Measurements from ENCODE around the gene SKIL. TPM values are rescaled to one million over a fixed set of nuclear protein-coding genes. Genes with fewer than 3 reads are reported as not detected.

SKIL gene
- total and polyA plus RNA-seq, 2 experiments from 2014 or later = 28.6 to 39.1 TPM

DNA sequence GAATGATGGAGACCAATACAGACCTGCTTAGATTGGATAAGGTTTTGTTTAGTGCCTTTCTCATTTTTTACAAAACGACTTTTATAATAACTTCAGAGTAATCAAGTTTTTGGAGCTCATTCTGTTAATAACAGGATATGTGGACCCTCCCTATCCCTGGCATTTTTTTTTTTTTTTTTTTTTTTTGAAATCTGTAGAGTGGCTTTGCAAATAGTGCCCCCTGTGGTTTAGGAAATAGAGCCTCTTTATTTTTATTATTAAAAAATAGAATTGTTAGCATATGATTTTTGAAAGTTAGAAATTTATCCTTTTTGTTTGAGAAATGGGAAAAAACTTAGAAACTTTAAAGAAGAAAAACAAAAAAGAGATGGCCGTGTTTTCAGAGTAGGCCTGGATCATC lies 11.4 kb downstream of the SKIL start:
- in situ Hi-C loops (cut with MboI) = no loop called here
- Histone ChIP-seq H4K20me1 (ENCODE audit: insufficient read depth) (no peaks in the 10 kb centered on the region), H3K27ac (no peak overlapping the region), H3F3A (ENCODE audit: insufficient read depth) (peaks cover 22% of the 10 kb centered on the region), H3K9ac (no peak overlapping the region), H3K4me3 (no peak overlapping the region), H3K9me3 (ENCODE audit: low read depth) (no peaks in the 10 kb centered on the region), H3K79me2 (ENCODE audit: insufficient read depth) (peaks cover 100% of the 10 kb centered on the region), H3K4me1 (ENCODE audit: insufficient read depth) (peaks cover 40% of the 10 kb centered on the region), H3K36me3 (ENCODE audit: low read depth) (peaks cover 17% of the 10 kb centered on the region), H3K9me2 (ENCODE audit: insufficient read depth) (no peaks in the 10 kb centered on the region), H2AFZ (no peak overlapping the region), H3K27me3 (replicated peaks; ENCODE audit: insufficient read depth) (no peaks in the 10 kb centered on the region), H3K4me2 (ENCODE audit: unreplicated experiment) (peak overlapping the region; percentile 2)
- DNase-seq = peak; percentile 40
- WGBS, 2 experiments (ENCODE audit: low coverage in 1 of 2, low lambda C conversion rate in 2 of 2, missing lambda C conversion rate in 2 of 2) = 65 to 67% methylated on average over 2 of the region's 2 CpGs
- no peak for TF ChIP-seq EZH2phosphoT487 (IDR thresholded peaks at IDR 0.05; ENCODE audit: insufficient read depth, low read depth)
- no peak for TF ChIP-seq EZH2 (IDR thresholded peaks at IDR 0.05; ENCODE audit: insufficient read depth, poor library complexity, severe bottlenecking)

DNA sequence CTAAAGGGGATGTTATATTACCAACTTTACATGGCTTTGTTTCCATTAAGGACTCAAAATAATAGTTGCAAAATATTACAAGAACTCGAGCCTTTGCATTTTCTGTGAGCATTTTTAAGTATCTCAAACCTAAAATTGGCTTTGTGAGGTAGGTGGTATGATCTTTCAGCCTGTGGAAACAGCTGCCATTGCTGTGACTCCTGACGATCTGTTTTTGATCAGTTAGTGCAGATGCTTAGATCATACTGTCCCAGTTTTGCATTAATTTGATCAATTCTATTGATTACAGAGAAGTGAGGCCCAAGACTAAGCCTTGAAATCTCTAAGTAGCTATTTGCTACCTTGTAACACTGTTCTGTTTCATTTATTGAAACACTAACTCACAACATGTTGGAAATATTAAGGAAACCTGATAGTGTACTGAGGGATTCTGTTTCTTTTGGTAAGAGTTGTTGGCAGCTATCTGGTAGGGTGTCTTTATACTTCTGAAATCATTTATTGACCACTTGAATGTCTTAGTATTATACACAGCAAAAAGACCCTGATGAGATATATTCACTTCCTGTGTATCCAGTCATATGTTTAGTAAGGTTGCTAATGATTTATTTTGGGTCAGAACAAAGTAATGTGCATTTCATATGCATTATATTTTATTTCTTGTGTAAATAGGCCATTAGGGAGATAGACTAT lies 14.8 kb downstream of the SKIL start:
- Histone ChIP-seq H3K36me3 (ENCODE audit: low read depth) (peaks cover 12% of the 10 kb centered on the region), H3K27ac (peak overlapping the region; percentile 22; the same call in 1 of the 2 replicates), H2AFZ (peak overlapping the region; percentile 36), H3K79me2 (ENCODE audit: insufficient read depth) (peaks cover 100% of the 10 kb centered on the region), H3K9ac (no peak overlapping the region), H3K4me3 (0 out of 2 replicates have a peak overlapping the region, but pooled peaks have one; percentile 13), H4K20me1 (ENCODE audit: insufficient read depth) (no peaks in the 10 kb centered on the region), H3K4me2 (ENCODE audit: unreplicated experiment) (peak overlapping the region; percentile 34), H3K9me3 (ENCODE audit: low read depth) (no peaks in the 10 kb centered on the region), H3K9me2 (ENCODE audit: insufficient read depth) (no peaks in the 10 kb centered on the region), H3F3A (ENCODE audit: insufficient read depth) (peaks cover 10% of the 10 kb centered on the region; the same call in 1 of the 2 replicates), H3K4me1 (ENCODE audit: insufficient read depth) (peaks cover 29% of the 10 kb centered on the region; the same call in 1 of the 2 replicates), H3K27me3 (replicated peaks; ENCODE audit: insufficient read depth) (no peaks in the 10 kb centered on the region)
- TF ChIP-seq EZH2phosphoT487 (IDR thresholded peaks at IDR 0.05; ENCODE audit: insufficient read depth, low read depth) (no peak), EZH2 (IDR thresholded peaks at IDR 0.05; ENCODE audit: insufficient read depth, poor library complexity, severe bottlenecking) (no peak)
- in situ Hi-C loops (cut with MboI) = no loop called here
- DNase-seq = no peak
- 45 to 51% methylated on average over 2 of the region's 2 CpGs for WGBS, 2 experiments (ENCODE audit: low coverage in 1 of 2, low lambda C conversion rate in 2 of 2, missing lambda C conversion rate in 2 of 2)

- Histone ChIP-seq H2AFZ (no peak overlapping the region), H4K20me1 (ENCODE audit: insufficient read depth) (no peaks in the 10 kb centered on the region), H3K4me1 (ENCODE audit: insufficient read depth) (peaks cover 10% of the 10 kb centered on the region), H3K9me2 (ENCODE audit: insufficient read depth) (no peaks in the 10 kb centered on the region), H3K9me3 (ENCODE audit: low read depth) (peaks cover 4% of the 10 kb centered on the region), H3K27ac (peak overlapping the region; percentile 26; the same call in 1 of the 2 replicates), H3K36me3 (ENCODE audit: low read depth) (peaks cover 64% of the 10 kb centered on the region), H3K4me2 (ENCODE audit: unreplicated experiment) (no peak overlapping the region), H3F3A (ENCODE audit: insufficient read depth) (peaks cover 30% of the 10 kb centered on the region), H3K4me3 (no peak overlapping the region), H3K27me3 (replicated peaks; ENCODE audit: insufficient read depth) (no peaks in the 10 kb centered on the region), H3K9ac (no peak overlapping the region), H3K79me2 (ENCODE audit: insufficient read depth) (peaks cover 91% of the 10 kb centered on the region)
- in situ Hi-C loops (cut with MboI) = no loop called here
- 88 to 93% methylated on average over 1 of the region's 1 CpG for WGBS, 2 experiments (ENCODE audit: low coverage in 1 of 2, low lambda C conversion rate in 2 of 2, missing lambda C conversion rate in 2 of 2)
- DNase-seq = peak; percentile 77
- no peak for TF ChIP-seq EZH2 (IDR thresholded peaks at IDR 0.05; ENCODE audit: insufficient read depth, poor library complexity, severe bottlenecking)
Measured at GRCh38 chr3:170383567-170383966, 26.1 kb downstream of the SKIL start.

- Histone ChIP-seq H3K9me2 (ENCODE audit: insufficient read depth) (no peaks in the 10 kb centered on the region), H3K4me3 (no peak overlapping the region), H3K4me2 (ENCODE audit: unreplicated experiment) (no peak overlapping the region), H3K79me2 (ENCODE audit: insufficient read depth) (peaks cover 93% of the 10 kb centered on the region), H3K36me3 (ENCODE audit: low read depth) (peaks cover 71% of the 10 kb centered on the region), H2AFZ (no peak overlapping the region), H3K9me3 (ENCODE audit: low read depth) (peaks cover 4% of the 10 kb centered on the region), H3K27me3 (replicated peaks; ENCODE audit: insufficient read depth) (no peaks in the 10 kb centered on the region), H3K4me1 (ENCODE audit: insufficient read depth) (peaks cover 10% of the 10 kb centered on the region), H3K9ac (no peak overlapping the region), H4K20me1 (ENCODE audit: insufficient read depth) (no peaks in the 10 kb centered on the region), H3F3A (ENCODE audit: insufficient read depth) (peaks cover 30% of the 10 kb centered on the region), H3K27ac (no peak overlapping the region)
- no peak for DNase-seq
- no peak for TF ChIP-seq EZH2phosphoT487 (IDR thresholded peaks at IDR 0.05; ENCODE audit: insufficient read depth, low read depth)
- no peak for TF ChIP-seq EZH2 (IDR thresholded peaks at IDR 0.05; ENCODE audit: insufficient read depth, poor library complexity, severe bottlenecking)
- in situ Hi-C loops (cut with MboI) = no loop called here
- 98 to 100% methylated on average over 3 of the region's 3 CpGs for WGBS, 2 experiments (ENCODE audit: low coverage in 1 of 2, low lambda C conversion rate in 2 of 2, missing lambda C conversion rate in 2 of 2)
Measured at GRCh38 chr3:170386468-170386867, 29.0 kb downstream of the SKIL start.
